DND-41 (cell line): Measurements from ENCODE around the gene TCF7.
A peak's percentile ranks its signal among the peaks of the same experiment; 100 is the strongest.

ENCODE experiments used
- ATAC-seq: fragments of 200-7000 bp; cut with Tn5 transposase; 3 replicates; pipeline ENCODE4 v1.9.1; 2021; ENCODE audit warnings: low read depth; ENCODE audit not compliant: insufficient read depth
- DNase-seq: peaks from one replicate; pipeline ENCODE4 v3.0.0-alpha.2; 2020
- H2AFZ ChIP-seq: 2 replicates; pipeline ENCODE4 v1.6.0; 2012; ENCODE audit warnings: low read depth, low read length
- H3K27ac ChIP-seq: 2 replicates; pipeline ENCODE4 v1.5.1; 2012; ENCODE audit warnings: low read length, inconsistent platforms
- H3K27me3 ChIP-seq: fragments of 200-600 bp; sonication (generic); 2 replicates; pipeline ENCODE4 v1.6.0; 2012; ENCODE audit warnings: low read length, mild to moderate bottlenecking, inconsistent platforms; ENCODE audit not compliant: insufficient read depth, poor library complexity
- H3K36me3 ChIP-seq: 2 replicates; pipeline ENCODE4 v1.5.1; 2012; ENCODE audit warnings: low read length, inconsistent platforms; ENCODE audit not compliant: insufficient read depth
- H3K4me1 ChIP-seq: 2 replicates; pipeline ENCODE4 v1.5.1; 2012; ENCODE audit warnings: mild to moderate bottlenecking, low read length; ENCODE audit not compliant: insufficient read depth
- H3K4me2 ChIP-seq: 2 replicates; pipeline ENCODE4 v1.6.0; 2012; ENCODE audit warnings: mild to moderate bottlenecking, moderate library complexity, low read length, inconsistent platforms; ENCODE audit not compliant: insufficient read depth
- H3K4me3 ChIP-seq, 2 experiments: fragments of 200-600 bp in 1 of 2; shearing (Covaris generic) in 1 of 2; 2 replicates each; pipeline ENCODE4 v1.5.1; 2012 to 2016; ENCODE audit warnings: inconsistent platforms in 2 of 2, low read length in 2 of 2, mild to moderate bottlenecking in 2 of 2, low read depth in 1 of 2, moderate library complexity in 1 of 2
- H3K79me2 ChIP-seq: 2 replicates; pipeline ENCODE4 v1.6.0; 2012; ENCODE audit warnings: low read length, inconsistent platforms; ENCODE audit not compliant: insufficient read depth
- H3K9ac ChIP-seq: 2 replicates; pipeline ENCODE4 v1.6.0; 2012; ENCODE audit warnings: low read depth, mild to moderate bottlenecking, inconsistent platforms, low read length, moderate library complexity
- H3K9me3 ChIP-seq: 2 replicates; pipeline ENCODE4 v1.5.1; 2012; ENCODE audit warnings: low read length, moderate library complexity, mild to moderate bottlenecking, inconsistent platforms; ENCODE audit not compliant: insufficient read depth, severe bottlenecking
- H4K20me1 ChIP-seq: 2 replicates; pipeline ENCODE4 v1.6.0; 2012; ENCODE audit warnings: low read length; ENCODE audit not compliant: insufficient read depth
- EZH2 ChIP-seq: IDR thresholded peaks from 3 replicates; pipeline ENCODE4 v1.6.1; 2012; ENCODE audit warnings: borderline replicate concordance, low read depth, mild to moderate bottlenecking, moderate library complexity, low read length, inconsistent platforms; ENCODE audit not compliant: severe bottlenecking
- TF ChIP-seq, protein P1 (sequence below): IDR thresholded peaks from 2 replicates; pipeline ENCODE4 v1.5.1; 2012; ENCODE audit warnings: borderline replicate concordance, low read length, moderate library complexity, mild to moderate bottlenecking; ENCODE audit not compliant: poor library complexity, severe bottlenecking; ENCODE audit errors: extremely low read depth

Gene TCF7

DNA sequence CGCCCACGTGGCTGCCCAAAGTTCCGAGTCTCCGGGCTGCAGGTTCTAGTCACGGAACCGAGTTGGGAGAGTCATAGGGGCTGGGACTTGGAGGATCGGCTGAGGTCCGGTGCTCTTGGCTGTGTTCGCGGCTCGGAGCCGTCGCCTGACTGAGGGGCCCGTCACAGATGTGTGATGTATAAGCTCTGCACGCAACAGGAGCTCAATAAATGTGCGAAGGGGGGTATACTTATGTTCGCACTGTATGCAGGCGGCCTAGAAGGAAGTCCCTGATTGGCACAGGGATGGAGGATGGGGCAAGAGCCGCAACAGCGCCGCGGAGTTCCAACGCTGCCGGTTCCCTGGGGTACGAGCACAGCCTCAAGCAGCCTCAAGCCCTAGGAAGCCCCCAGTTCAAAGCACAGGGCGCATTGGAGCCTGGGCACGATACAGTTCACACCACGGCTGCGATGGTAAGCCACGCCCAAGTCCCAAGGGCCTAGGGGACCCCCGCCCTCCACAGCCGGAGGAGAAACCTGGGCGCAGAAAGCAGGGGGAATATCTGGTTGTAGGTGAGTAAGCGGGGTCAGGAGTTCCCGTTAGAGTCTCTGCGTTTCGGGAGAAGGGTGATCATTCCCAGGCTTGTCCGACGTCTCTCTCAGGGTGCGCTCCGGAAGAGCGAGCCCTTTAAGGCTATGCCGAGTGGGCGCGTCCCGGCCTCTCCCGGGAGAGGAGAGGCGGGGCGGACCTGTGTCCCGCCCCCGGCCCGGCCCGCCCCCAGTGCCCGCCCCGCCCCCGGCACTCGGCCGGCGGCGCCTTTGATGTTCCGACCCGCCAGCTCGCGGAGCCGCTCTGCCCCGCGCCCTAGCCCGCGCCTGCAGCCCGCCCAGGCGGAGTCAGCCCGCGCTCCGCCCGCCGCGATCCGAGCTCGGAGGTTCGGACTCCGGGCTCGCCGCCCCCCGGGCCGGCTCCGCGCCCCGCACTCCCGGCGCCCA is at the start of gene TCF7:
Gene TCF7 (plus strand): TSS at position 780 of the 974 bp plus-strand sequence. CDS start 226 bp downstream, outside the sequence.
- peaks cover 30% of the 10 kb centered on the region for H4K20me1 ChIP-seq

DNA sequence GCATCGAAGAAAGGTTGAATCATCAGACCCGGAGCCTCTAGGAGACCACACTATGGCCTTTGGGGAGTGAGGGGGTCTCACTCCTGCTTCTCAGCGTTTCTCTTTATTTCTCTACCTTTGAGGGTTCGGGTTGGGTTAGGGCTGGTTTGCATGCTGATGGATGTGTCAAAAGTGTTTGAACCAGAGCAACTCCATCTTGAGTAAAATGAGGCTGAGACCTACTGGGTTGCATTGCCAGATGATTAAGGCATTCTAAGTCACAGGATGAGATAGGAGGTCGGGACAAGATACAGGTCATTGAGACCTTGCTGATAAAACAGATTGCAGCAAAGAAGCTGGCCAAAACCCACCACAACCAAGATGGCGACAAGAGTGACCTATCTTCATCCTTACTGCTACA is 44.9 kb upstream of the TCF7 start:
- ATAC-seq (no peak), DNase-seq (no peak)
- Histone ChIP-seq H3K4me1 (no peaks in the 10 kb centered on the region), H3K9me3 (no peaks in the 10 kb centered on the region), H3K27ac (no peak overlapping the region), H3K36me3 (no peaks in the 10 kb centered on the region), H3K27me3 (no peaks in the 10 kb centered on the region), H3K9ac (no peak overlapping the region), H4K20me1 (no peaks in the 10 kb centered on the region), H3K4me3 (no peak overlapping the region), H3K4me2 (no peak overlapping the region), H2AFZ (no peak overlapping the region), H3K79me2 (no peaks in the 10 kb centered on the region)
- TF ChIP-seq EZH2: no peak
- TF ChIP-seq, protein P1, sequence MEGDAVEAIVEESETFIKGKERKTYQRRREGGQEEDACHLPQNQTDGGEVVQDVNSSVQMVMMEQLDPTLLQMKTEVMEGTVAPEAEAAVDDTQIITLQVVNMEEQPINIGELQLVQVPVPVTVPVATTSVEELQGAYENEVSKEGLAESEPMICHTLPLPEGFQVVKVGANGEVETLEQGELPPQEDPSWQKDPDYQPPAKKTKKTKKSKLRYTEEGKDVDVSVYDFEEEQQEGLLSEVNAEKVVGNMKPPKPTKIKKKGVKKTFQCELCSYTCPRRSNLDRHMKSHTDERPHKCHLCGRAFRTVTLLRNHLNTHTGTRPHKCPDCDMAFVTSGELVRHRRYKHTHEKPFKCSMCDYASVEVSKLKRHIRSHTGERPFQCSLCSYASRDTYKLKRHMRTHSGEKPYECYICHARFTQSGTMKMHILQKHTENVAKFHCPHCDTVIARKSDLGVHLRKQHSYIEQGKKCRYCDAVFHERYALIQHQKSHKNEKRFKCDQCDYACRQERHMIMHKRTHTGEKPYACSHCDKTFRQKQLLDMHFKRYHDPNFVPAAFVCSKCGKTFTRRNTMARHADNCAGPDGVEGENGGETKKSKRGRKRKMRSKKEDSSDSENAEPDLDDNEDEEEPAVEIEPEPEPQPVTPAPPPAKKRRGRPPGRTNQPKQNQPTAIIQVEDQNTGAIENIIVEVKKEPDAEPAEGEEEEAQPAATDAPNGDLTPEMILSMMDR: no peak

More for the DNA sequence above, at the start of gene TCF7:
- H3K27me3 ChIP-seq: peaks cover 45% of the 10 kb centered on the region
- ATAC-seq (peak; percentile 87), DNase-seq (peak; percentile 80)
- H2AFZ ChIP-seq: peak within 1 kb of the TSS; percentile 90
- H3K4me2 ChIP-seq: peak within 1 kb of the TSS; percentile 99
- H3K27ac ChIP-seq: peak within 1 kb of the TSS; percentile 39; the same call in 1 of the 2 replicates
- no peak for TF ChIP-seq EZH2
- TF ChIP-seq, protein P1: no peak
- no peaks in the 10 kb centered on the region for H3K79me2 ChIP-seq
- H3K36me3 ChIP-seq: no peaks in the 10 kb centered on the region
- peak within 1 kb of the TSS; percentile 47 for H3K9ac ChIP-seq
- peak within 1 kb of the TSS; percentile 25 to 72; a peak in 3 of 4 replicates for H3K4me3 ChIP-seq
- no peaks in the 10 kb centered on the region for H3K9me3 ChIP-seq
- peaks cover 12% of the 10 kb centered on the region for H3K4me1 ChIP-seq

DNA sequence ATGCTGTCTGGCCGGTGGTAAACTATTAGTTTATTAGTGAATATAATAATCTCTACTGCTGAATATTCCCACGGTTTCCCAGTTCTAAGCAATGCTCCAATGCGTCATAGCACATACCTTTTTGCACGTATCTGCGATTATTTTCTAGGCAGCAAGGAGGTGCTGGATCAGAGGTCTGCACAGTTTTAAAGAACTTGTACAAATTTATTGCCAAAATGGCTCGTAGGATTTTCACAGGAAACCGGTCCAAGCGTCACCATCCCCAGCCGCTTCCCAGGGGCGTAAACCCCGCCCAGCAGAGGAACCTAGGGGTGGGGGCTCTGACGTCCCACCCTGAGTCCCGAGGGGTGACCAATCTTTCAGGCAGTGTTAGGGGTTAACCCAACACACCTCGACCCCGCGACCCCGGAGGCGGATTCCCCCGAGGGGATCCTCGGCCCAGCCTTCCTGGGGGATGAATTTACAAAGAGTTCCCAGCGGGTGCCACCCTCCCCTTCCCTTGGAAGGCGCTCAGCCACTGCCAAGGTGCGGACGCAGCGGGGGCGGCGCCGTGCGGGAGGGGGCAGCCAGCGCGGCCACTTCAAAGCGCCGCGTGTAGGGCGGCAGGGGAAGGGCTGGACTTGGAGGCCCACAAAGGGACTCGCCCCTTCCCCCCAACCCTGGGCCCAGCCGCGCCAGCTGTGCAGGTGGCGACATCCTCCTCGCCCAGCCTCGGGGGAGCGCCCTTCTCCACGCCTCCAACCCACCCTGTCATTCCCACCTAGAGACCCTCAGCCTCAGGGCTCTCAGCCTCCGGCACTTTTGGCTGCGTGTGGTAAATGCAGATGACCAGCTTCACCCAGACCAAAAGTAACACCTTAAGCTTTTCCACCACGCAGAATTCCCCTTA is 43.5 kb upstream of the TCF7 start:
- Histone ChIP-seq H3K9ac (no peak overlapping the region), H3K9me3 (no peaks in the 10 kb centered on the region)

More for the DNA sequence above, 43.5 kb upstream of the TCF7 start:
- H3K27ac ChIP-seq: no peak overlapping the region
- no peaks in the 10 kb centered on the region for H3K4me1 ChIP-seq
- ATAC-seq (no peak), DNase-seq (no peak)
- H3K79me2 ChIP-seq: no peaks in the 10 kb centered on the region
- H3K36me3 ChIP-seq: no peaks in the 10 kb centered on the region
- no peak overlapping the region for H3K4me3 ChIP-seq
- no peak overlapping the region for H3K4me2 ChIP-seq
- no peaks in the 10 kb centered on the region for H4K20me1 ChIP-seq
- TF ChIP-seq, protein P1: no peak
- TF ChIP-seq EZH2: no peak
- no peaks in the 10 kb centered on the region for H3K27me3 ChIP-seq
- no peak overlapping the region for H2AFZ ChIP-seq
